Mammary epithelial cell (primary cell): Measurements from ENCODE around the gene SOX2.

Source experiments
- EZH2 ChIP-seq: IDR thresholded peaks from 2 replicates; pipeline ENCODE4 v1.6.1; 2012; ENCODE audit warnings: low read length, inconsistent platforms, borderline replicate concordance
- TF ChIP-seq, protein P1 (sequence below), 2 donors: IDR thresholded peaks in 1 of 2; conservative IDR thresholded peaks in 1 of 2; 2 replicates each; pipeline ENCODE4 v1.5.1; 2011 to 2012; ENCODE audit warnings: inconsistent platforms in 2 of 2, low read length in 2 of 2, mild to moderate bottlenecking in 2 of 2, control low read depth in 1 of 2, low read depth in 1 of 2; ENCODE audit not compliant: insufficient read depth in 1 of 2; ENCODE audit errors: extremely low read depth in 1 of 2

DNA sequence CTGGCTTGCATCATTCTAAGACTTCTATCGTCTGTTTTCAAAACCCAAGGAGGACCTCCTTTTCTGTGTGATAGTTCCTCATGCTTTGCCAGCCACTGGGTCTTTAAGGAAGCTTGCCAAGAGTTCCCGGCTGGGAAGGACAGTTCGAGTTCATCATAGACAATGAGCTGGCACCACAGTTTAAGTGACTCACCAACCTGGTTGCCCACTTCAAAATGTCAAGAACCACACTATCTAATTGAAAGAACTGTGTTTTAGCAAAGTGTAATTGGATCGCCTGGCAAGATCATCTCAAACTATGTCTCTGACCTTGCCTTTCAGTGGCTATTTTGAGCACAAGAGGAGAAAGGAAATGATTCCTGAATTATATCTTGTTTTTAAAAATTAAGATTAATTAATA is 27.9 kb downstream of the SOX2 start:
- TF ChIP-seq, protein P1, sequence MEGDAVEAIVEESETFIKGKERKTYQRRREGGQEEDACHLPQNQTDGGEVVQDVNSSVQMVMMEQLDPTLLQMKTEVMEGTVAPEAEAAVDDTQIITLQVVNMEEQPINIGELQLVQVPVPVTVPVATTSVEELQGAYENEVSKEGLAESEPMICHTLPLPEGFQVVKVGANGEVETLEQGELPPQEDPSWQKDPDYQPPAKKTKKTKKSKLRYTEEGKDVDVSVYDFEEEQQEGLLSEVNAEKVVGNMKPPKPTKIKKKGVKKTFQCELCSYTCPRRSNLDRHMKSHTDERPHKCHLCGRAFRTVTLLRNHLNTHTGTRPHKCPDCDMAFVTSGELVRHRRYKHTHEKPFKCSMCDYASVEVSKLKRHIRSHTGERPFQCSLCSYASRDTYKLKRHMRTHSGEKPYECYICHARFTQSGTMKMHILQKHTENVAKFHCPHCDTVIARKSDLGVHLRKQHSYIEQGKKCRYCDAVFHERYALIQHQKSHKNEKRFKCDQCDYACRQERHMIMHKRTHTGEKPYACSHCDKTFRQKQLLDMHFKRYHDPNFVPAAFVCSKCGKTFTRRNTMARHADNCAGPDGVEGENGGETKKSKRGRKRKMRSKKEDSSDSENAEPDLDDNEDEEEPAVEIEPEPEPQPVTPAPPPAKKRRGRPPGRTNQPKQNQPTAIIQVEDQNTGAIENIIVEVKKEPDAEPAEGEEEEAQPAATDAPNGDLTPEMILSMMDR (conservative IDR thresholded peaks at IDR 0.05 in 1 of 2, IDR thresholded peaks at IDR 0.05 in 1 of 2; ENCODE audit: extremely low read depth in 1 of 2, insufficient read depth in 1 of 2, low read depth in 1 of 2, low read length in 2 of 2) = no peak
- no peak for TF ChIP-seq EZH2
